8988T (cell line): ENCODE data around the gene MYMX.
"Not testable (repeated sequence)": the region's sequence is repeated elsewhere in the genome, so short reads cannot be mapped to it uniquely, and the experiment has no call there.

Experiments used
- DNase-seq: peaks from one replicate; pipeline ENCODE4 v3.0.0; 2011

Gene MYMX

GRCh38 chr6:44188819-44189218 lies 27.9 kb upstream of the MYMX start:
- no peak for DNase-seq

GRCh38 chr6:44189257-44189656 lies 27.5 kb upstream of the MYMX start:
- DNase-seq: no peak

GRCh38 chr6:44190715-44191114 lies 26.0 kb upstream of the MYMX start:
- no peak for DNase-seq

- no peak for DNase-seq
Measured at GRCh38 chr6:44192428-44193041, 24.2 kb upstream of the MYMX start.

- no peak for DNase-seq
Measured at GRCh38 chr6:44193307-44193910, 23.3 kb upstream of the MYMX start.

GRCh38 chr6:44194326-44194725 lies 22.4 kb upstream of the MYMX start:
- no peak for DNase-seq

GRCh38 chr6:44196351-44196750 lies 20.4 kb upstream of the MYMX start:
- not testable (repeated sequence) for DNase-seq

GRCh38 chr6:44198684-44199083 lies 18.0 kb upstream of the MYMX start:
- DNase-seq: no peak

- DNase-seq: no peak
Measured at GRCh38 chr6:44199883-44200282, 16.8 kb upstream of the MYMX start.

GRCh38 chr6:44201200-44201599 lies 15.5 kb upstream of the MYMX start:
- no peak for DNase-seq

- no peak for DNase-seq
Measured at GRCh38 chr6:44201638-44202303, 15.0 kb upstream of the MYMX start.

- no peak for DNase-seq
Measured at GRCh38 chr6:44202332-44202971, 14.3 kb upstream of the MYMX start.

GRCh38 chr6:44202972-44203750 lies 13.6 kb upstream of the MYMX start:
- DNase-seq: no peak

- no peak for DNase-seq
Measured at GRCh38 chr6:44203955-44204354, 12.8 kb upstream of the MYMX start.

GRCh38 chr6:44207966-44208365 lies 8.8 kb upstream of the MYMX start:
- no peak for DNase-seq

GRCh38 chr6:44211284-44211683 lies 5.4 kb upstream of the MYMX start:
- no peak for DNase-seq

- DNase-seq: no peak
Measured at GRCh38 chr6:44214307-44214706, 2.4 kb upstream of the MYMX start.

GRCh38 chr6:44217332-44218143 lies 812 bp downstream of the MYMX start:
- no peak for DNase-seq

GRCh38 chr6:44219053-44219814 lies 2.5 kb downstream of the MYMX start:
- peak; percentile 84 for DNase-seq

GRCh38 chr6:44219815-44220784 lies 3.4 kb downstream of the MYMX start:
- no peak for DNase-seq
